HepG2 (cell line): ENCODE results near the gene GGCT.

Source experiments
- ATF1 ChIP-seq: IDR thresholded peaks from 2 replicates; pipeline ENCODE4 v1.6.1; 2016; ENCODE audit warnings: mild to moderate bottlenecking, control low read depth
- MAFK ChIP-seq, 2 experiments: IDR thresholded peaks in 1 of 2; conservative IDR thresholded peaks in 1 of 2; 2 replicates each; pipeline ENCODE4 v1.6.1; 2011; ENCODE audit warnings: improper control_type of control experiment in 2 of 2, low read length in 2 of 2
- POLR2AphosphoS5 ChIP-seq: IDR thresholded peaks from 2 replicates; pipeline ENCODE4 v1.6.1; 2012; ENCODE audit warnings: low read depth, low read length
- TF ChIP-seq, protein P1 (sequence below): sonication (generic); formaldehyde crosslinking; IDR thresholded peaks from 2 replicates; pipeline ENCODE4 v1.5.0; 2020; ENCODE audit warnings: mild to moderate bottlenecking, missing genetic modification reagents, moderate library complexity

DNA sequence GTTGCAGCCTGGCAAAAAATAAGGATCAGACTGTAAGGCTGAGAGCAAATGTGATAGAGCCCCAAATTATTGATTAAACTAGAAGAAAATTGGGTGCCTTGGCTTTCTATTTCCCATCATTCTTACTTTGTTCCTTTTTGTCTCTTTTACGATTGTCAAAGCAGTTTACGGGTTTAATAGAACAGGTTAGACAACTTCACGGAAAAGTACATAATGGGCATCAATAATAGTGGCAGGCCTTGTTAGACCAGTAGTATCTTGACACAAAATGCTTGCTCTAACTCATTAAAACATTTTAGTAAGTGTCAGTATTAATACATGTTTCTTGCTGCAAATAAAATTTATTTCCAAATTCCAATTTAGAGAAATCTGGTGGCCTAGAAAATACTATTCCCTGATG lies 14.5 kb upstream of the GGCT start:
- TF ChIP-seq, protein P1, sequence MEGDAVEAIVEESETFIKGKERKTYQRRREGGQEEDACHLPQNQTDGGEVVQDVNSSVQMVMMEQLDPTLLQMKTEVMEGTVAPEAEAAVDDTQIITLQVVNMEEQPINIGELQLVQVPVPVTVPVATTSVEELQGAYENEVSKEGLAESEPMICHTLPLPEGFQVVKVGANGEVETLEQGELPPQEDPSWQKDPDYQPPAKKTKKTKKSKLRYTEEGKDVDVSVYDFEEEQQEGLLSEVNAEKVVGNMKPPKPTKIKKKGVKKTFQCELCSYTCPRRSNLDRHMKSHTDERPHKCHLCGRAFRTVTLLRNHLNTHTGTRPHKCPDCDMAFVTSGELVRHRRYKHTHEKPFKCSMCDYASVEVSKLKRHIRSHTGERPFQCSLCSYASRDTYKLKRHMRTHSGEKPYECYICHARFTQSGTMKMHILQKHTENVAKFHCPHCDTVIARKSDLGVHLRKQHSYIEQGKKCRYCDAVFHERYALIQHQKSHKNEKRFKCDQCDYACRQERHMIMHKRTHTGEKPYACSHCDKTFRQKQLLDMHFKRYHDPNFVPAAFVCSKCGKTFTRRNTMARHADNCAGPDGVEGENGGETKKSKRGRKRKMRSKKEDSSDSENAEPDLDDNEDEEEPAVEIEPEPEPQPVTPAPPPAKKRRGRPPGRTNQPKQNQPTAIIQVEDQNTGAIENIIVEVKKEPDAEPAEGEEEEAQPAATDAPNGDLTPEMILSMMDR (CRISPR knock-in tag) = no peak
- TF ChIP-seq MAFK (conservative IDR thresholded peaks at IDR 0.05 in 1 of 2, IDR thresholded peaks at IDR 0.05 in 1 of 2; ENCODE audit: low read length in 2 of 2) (no peak), POLR2AphosphoS5 (no peak), ATF1 (CRISPR knock-in tag) (no peak)
